Middle frontal gyrus (tissue), 1 donor: Measurements from ENCODE around the gene PYGM.
"Not testable (repeated sequence)": the region's sequence is repeated elsewhere in the genome, so short reads cannot be mapped to it uniquely, and the experiment has no call there.

ENCODE experiments used
- DNase-seq: peaks from one replicate; pipeline ENCODE4 v3.0.0-alpha.2; 2015; ENCODE audit warnings: low spot score; ENCODE audit errors: extremely low spot score

PYGM gene

GRCh38 chr11:64718084-64718779 lies 41.5 kb downstream of the PYGM start:
- DNase-seq: no peak

GRCh38 chr11:64717268-64717578 lies 42.6 kb downstream of the PYGM start:
- no peak for DNase-seq

- DNase-seq: no peak
Measured at GRCh38 chr11:64716473-64717267, 43.1 kb downstream of the PYGM start.

- no peak for DNase-seq
Measured at GRCh38 chr11:64715756-64716472, 43.9 kb downstream of the PYGM start.

GRCh38 chr11:64715110-64715509 lies 44.7 kb downstream of the PYGM start:
- no peak for DNase-seq

GRCh38 chr11:64714666-64715065 lies 45.1 kb downstream of the PYGM start:
- no peak for DNase-seq

- no peak for DNase-seq
Measured at GRCh38 chr11:64713781-64714363, 45.9 kb downstream of the PYGM start.

- no peak for DNase-seq
Measured at GRCh38 chr11:64713016-64713707, 46.6 kb downstream of the PYGM start.

- DNase-seq: no peak
Measured at GRCh38 chr11:64712430-64713015, 47.3 kb downstream of the PYGM start.

GRCh38 chr11:64711956-64712362 lies 47.8 kb downstream of the PYGM start:
- DNase-seq: no peak

- no peak for DNase-seq
Measured at GRCh38 chr11:64711138-64711955, 48.4 kb downstream of the PYGM start.

GRCh38 chr11:64710418-64711137 lies 49.2 kb downstream of the PYGM start:
- DNase-seq: no peak

GRCh38 chr11:64705501-64705900 lies 54.3 kb downstream of the PYGM start:
- no peak for DNase-seq

GRCh38 chr11:64703048-64703447 lies 56.7 kb downstream of the PYGM start:
- no peak for DNase-seq

GRCh38 chr11:64701956-64702355 lies 57.8 kb downstream of the PYGM start:
- DNase-seq: not testable (repeated sequence)

- no peak for DNase-seq
Measured at GRCh38 chr11:64698427-64698826, 61.3 kb downstream of the PYGM start.

- DNase-seq: no peak
Measured at GRCh38 chr11:64697663-64698375, 62.0 kb downstream of the PYGM start.
